ENCODE measurements around the gene EFL1. TPM values are rescaled to one million over a fixed set of nuclear protein-coding genes. Genes with fewer than 3 reads are reported as not detected.

Gene EFL1
- total and polyA plus RNA-seq, 4 donors: 3.2 to 10.1 (median 6.1) TPM

GRCh38 chr15:82118040-82118439 lies 144.5 kb downstream of the EFL1 start:
- no peak overlapping the region for H3K4me3 ChIP-seq (ENCODE audit: low read depth in 1 of 3, low read length in 3 of 3)
- TF ChIP-seq GABPA (IDR thresholded peaks at IDR 0.05 in 1 of 2, conservative IDR thresholded peaks at IDR 0.05 in 1 of 2) (no peak), RXRA (IDR thresholded peaks at IDR 0.05) (no peak), HNF4A (conservative IDR thresholded peaks at IDR 0.05) (no peak), NR2F2 (IDR thresholded peaks at IDR 0.05) (no peak), EGR1 (IDR thresholded peaks at IDR 0.05; ENCODE audit: low read depth in 2 of 2) (no peak), FOXA2 (IDR thresholded peaks at IDR 0.05) (no peak), CTCF (IDR thresholded peaks at IDR 0.05; ENCODE audit: low read depth, low read length, missing input control) (no peak), YY1 (IDR thresholded peaks at IDR 0.05) (no peak)
- TF ChIP-seq, protein P1, sequence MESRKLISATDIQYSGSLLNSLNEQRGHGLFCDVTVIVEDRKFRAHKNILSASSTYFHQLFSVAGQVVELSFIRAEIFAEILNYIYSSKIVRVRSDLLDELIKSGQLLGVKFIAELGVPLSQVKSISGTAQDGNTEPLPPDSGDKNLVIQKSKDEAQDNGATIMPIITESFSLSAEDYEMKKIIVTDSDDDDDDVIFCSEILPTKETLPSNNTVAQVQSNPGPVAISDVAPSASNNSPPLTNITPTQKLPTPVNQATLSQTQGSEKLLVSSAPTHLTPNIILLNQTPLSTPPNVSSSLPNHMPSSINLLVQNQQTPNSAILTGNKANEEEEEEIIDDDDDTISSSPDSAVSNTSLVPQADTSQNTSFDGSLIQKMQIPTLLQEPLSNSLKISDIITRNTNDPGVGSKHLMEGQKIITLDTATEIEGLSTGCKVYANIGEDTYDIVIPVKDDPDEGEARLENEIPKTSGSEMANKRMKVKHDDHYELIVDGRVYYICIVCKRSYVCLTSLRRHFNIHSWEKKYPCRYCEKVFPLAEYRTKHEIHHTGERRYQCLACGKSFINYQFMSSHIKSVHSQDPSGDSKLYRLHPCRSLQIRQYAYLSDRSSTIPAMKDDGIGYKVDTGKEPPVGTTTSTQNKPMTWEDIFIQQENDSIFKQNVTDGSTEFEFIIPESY (IDR thresholded peaks at IDR 0.05): no peak
- 66% methylated on average over 3 of the region's 3 CpGs for WGBS
- H3K9me3 ChIP-seq (ENCODE audit: control insufficient read depth in 4 of 4, low read length in 3 of 4): no peaks in the 10 kb centered on the region
- no peaks in the 10 kb centered on the region for H3K27me3 ChIP-seq (ENCODE audit: control insufficient read depth in 4 of 4, insufficient read depth in 4 of 4, low read length in 3 of 4)
- no peak overlapping the region for H3K27ac ChIP-seq (ENCODE audit: low read depth in 1 of 2, low read length in 2 of 2)
- H3K4me1 ChIP-seq (ENCODE audit: control insufficient read depth in 4 of 4, insufficient read depth in 4 of 4, low read length in 3 of 4): no peaks in the 10 kb centered on the region
- H3K9ac ChIP-seq (ENCODE audit: low read depth in 1 of 2, low read length in 2 of 2): no peak overlapping the region
- H3K36me3 ChIP-seq (ENCODE audit: control insufficient read depth in 4 of 4, insufficient read depth in 3 of 4, low read depth in 1 of 4, low read length in 3 of 4): no peaks in the 10 kb centered on the region
- no peak for DNase-seq (ENCODE audit: low spot score)

DNA sequence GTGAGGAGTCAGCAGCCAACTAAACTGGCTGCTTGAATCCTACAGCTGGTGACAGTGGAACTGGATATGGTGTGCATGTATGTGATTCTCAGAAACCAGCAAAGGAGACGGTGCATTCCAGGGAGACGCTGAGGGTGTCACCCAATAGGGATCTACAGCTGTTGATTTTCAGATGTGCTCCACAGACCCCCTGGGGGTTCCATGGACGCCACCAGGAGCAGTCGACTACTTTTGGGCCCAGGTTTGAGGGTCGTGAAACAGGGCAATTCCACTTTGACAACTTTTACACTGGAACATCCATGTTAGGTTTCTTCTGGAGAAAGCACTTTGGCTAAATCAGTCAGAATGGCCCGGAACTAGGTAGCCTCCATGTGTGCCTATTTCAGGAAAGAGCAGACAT lies 145.2 kb downstream of the EFL1 start:
- no peak for TF ChIP-seq FOXA2 (IDR thresholded peaks at IDR 0.05)
- TF ChIP-seq FOXA1 (IDR thresholded peaks at IDR 0.05): no peak
- no peak for TF ChIP-seq EGR1 (IDR thresholded peaks at IDR 0.05; ENCODE audit: low read depth in 2 of 2)
- H3K36me3 ChIP-seq (ENCODE audit: control insufficient read depth in 4 of 4, insufficient read depth in 3 of 4, low read depth in 1 of 4, low read length in 3 of 4): no peaks in the 10 kb centered on the region
- WGBS: 97% methylated on average over 6 of the region's 6 CpGs

GRCh38 chr15:82114660-82115059 lies 147.9 kb downstream of the EFL1 start:
- no peak for DNase-seq (ENCODE audit: low spot score)
- Histone ChIP-seq H3K36me3 (ENCODE audit: control insufficient read depth in 4 of 4, insufficient read depth in 3 of 4, low read depth in 1 of 4, low read length in 3 of 4) (no peaks in the 10 kb centered on the region), H3K9me3 (ENCODE audit: control insufficient read depth in 4 of 4, low read length in 3 of 4) (no peaks in the 10 kb centered on the region), H3K4me1 (ENCODE audit: control insufficient read depth in 4 of 4, insufficient read depth in 4 of 4, low read length in 3 of 4) (no peaks in the 10 kb centered on the region), H3K9ac (ENCODE audit: low read depth in 1 of 2, low read length in 2 of 2) (no peak overlapping the region), H3K4me3 (ENCODE audit: low read depth in 1 of 3, low read length in 3 of 3) (no peak overlapping the region), H3K27me3 (ENCODE audit: control insufficient read depth in 4 of 4, insufficient read depth in 4 of 4, low read length in 3 of 4) (no peaks in the 10 kb centered on the region), H3K27ac (ENCODE audit: low read depth in 1 of 2, low read length in 2 of 2) (no peak overlapping the region)
- WGBS: 96% methylated on average over 5 of the region's 5 CpGs
- no peak for TF ChIP-seq GABPA (IDR thresholded peaks at IDR 0.05 in 1 of 2, conservative IDR thresholded peaks at IDR 0.05 in 1 of 2)
- TF ChIP-seq SP1 (IDR thresholded peaks at IDR 0.05): no peak
- no peak for TF ChIP-seq ATF3 (IDR thresholded peaks at IDR 0.05)
- TF ChIP-seq, protein P1 (IDR thresholded peaks at IDR 0.05): no peak
- TF ChIP-seq HNF4G (IDR thresholded peaks at IDR 0.05): no peak

More for the DNA sequence above, 145.2 kb downstream of the EFL1 start:
- no peaks in the 10 kb centered on the region for H3K9me3 ChIP-seq (ENCODE audit: control insufficient read depth in 4 of 4, low read length in 3 of 4)
- H3K4me3 ChIP-seq (ENCODE audit: low read depth in 1 of 3, low read length in 3 of 3): no peak overlapping the region
- no peak for DNase-seq (ENCODE audit: low spot score)
- no peaks in the 10 kb centered on the region for H3K27me3 ChIP-seq (ENCODE audit: control insufficient read depth in 4 of 4, insufficient read depth in 4 of 4, low read length in 3 of 4)
- H3K4me1 ChIP-seq (ENCODE audit: control insufficient read depth in 4 of 4, insufficient read depth in 4 of 4, low read length in 3 of 4): no peaks in the 10 kb centered on the region
- no peak overlapping the region for H3K9ac ChIP-seq (ENCODE audit: low read depth in 1 of 2, low read length in 2 of 2)
- H3K27ac ChIP-seq (ENCODE audit: low read depth in 1 of 2, low read length in 2 of 2): no peak overlapping the region

Data from liver (tissue), 9 donors.